WTC11 (cell line): Measurements from ENCODE around the gene PRKCE.

Experiments
- CTCF ChIP-seq: fragments of 200-600 bp; IDR thresholded peaks from 2 replicates; pipeline ENCODE4 v1.8.0; 2022; ENCODE audit warnings: antibody characterized with exemption
- ESRRA ChIP-seq: sonication (generic); formaldehyde crosslinking; IDR thresholded peaks from 2 replicates; pipeline ENCODE4 v1.8.1; 2022; ENCODE audit warnings: mild to moderate bottlenecking, missing genetic modification reagents, borderline replicate concordance
- GRHL2 ChIP-seq: fragments of 250-450 bp; sonication (Bioruptor Pico); IDR thresholded peaks from 2 replicates; pipeline ENCODE4 v1.8.0; 2022; ENCODE audit warnings: mild to moderate bottlenecking, moderate library complexity; ENCODE audit not compliant: insufficient replicate concordance, severe bottlenecking
- NR2C2 ChIP-seq: sonication (generic); formaldehyde crosslinking; IDR thresholded peaks from 2 replicates; pipeline ENCODE4 v1.8.0; 2022; ENCODE audit warnings: mild to moderate bottlenecking, missing genetic modification reagents
- PRDM15 ChIP-seq: sonication (generic); formaldehyde crosslinking; IDR thresholded peaks from 2 replicates; pipeline ENCODE4 v1.8.0; 2022; ENCODE audit warnings: missing genetic modification reagents
- TCF7 ChIP-seq: sonication (generic); formaldehyde crosslinking; IDR thresholded peaks from 2 replicates; pipeline ENCODE4 v1.8.0; 2022; ENCODE audit warnings: mild to moderate bottlenecking, low read depth, missing genetic modification reagents, moderate library complexity
- TP53 ChIP-seq: sonication (generic); formaldehyde crosslinking; IDR thresholded peaks from 2 replicates; pipeline ENCODE4 v1.8.1; 2023; ENCODE audit warnings: mild to moderate bottlenecking, missing genetic modification reagents
- USF2 ChIP-seq: sonication (generic); formaldehyde crosslinking; IDR thresholded peaks from 2 replicates; pipeline ENCODE4 v1.8.1; 2023; ENCODE audit warnings: mild to moderate bottlenecking, missing genetic modification reagents, moderate library complexity

DNA sequence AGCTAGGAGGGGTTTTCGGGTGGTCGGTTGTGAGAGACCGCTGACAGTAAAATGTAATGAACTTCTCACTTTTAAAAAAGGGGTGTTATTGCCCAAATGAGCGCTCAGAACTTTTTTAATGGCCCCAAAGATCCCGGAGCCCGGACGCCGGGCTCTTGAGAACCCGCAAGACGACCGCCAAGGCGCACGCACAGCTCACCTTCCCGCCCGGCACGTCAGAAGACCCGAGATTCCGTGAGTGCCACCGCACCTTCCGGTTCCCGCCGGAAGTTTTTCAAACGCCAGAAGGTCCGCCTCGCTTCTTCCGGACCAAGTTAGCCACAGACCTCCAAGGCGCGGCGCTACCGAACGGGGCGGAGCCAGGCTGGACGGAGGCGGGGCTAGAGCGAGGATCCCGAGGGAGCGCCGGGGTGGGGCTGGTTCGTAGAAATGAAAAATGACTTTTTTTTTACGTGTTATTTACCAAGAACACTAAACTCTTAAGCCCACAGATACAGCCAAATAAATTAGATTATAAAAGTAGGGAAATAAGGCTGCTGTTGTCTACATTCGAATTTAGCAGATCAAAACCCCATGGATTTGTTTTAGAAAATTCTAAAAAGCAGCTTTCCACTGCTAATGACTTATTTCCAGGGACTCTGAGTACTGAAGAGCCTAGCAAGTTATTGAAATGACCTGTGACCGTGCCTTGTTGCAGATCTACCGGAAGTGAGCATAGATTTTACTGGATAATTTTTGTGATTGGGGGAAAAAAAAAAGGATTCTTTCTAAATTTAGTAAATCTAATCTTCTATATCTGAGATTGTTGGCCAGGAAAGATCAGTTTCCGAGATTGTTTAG lies 40.2 kb upstream of the PRKCE start, which contains the start of gene SRBD1:
- TF ChIP-seq CTCF: no peak
- TF ChIP-seq TCF7: no peak
- TF ChIP-seq TP53 (CRISPR knock-in tag): no peak
- no peak for TF ChIP-seq PRDM15 (CRISPR knock-in tag)
- TF ChIP-seq NR2C2 (CRISPR knock-in tag): no peak
- TF ChIP-seq USF2 (CRISPR knock-in tag): no peak
- no peak for TF ChIP-seq GRHL2
- TF ChIP-seq ESRRA (CRISPR knock-in tag): no peak
